Activated naive CD8-positive, alpha-beta T cell treated with anti-CD3 and anti-CD28 coated beads for 36 hours (primary cell): ENCODE measurements around the gene TMEM141. TPM values are rescaled to one million over a fixed set of nuclear protein-coding genes. Genes with fewer than 3 reads are reported as not detected.

Experiments used
- total RNA-seq, 2 experiments: library from RNA; stranded (reverse); gene quantifications; one replicate each; pipeline ENCODE4 v1.2.3, GENCODE V29; 2021

TMEM141 gene
- total RNA-seq, 2 experiments from 2014 or later, result 49.3 to 49.6 TPM

Other genes starting within 250 kb of the TMEM141 start
- 10 to 100 TPM; 48.2 to 51.6 TPM for gene NOTCH1, start 245.3 kb upstream of the TMEM141 start, total RNA-seq
- 1 to 10 TPM in 1 of 2 experiments, under 1 TPM in 1; 0.94 to 1.2 TPM for gene EGFL7, start 128.4 kb upstream of the TMEM141 start, total RNA-seq
- gene AGPAT2, start 103.9 kb upstream of the TMEM141 start, total RNA-seq, result 10 to 100 TPM; 14.6 to 16.1 TPM
- under 1 TPM in 1 of 2 experiments, not detected in 1; 0.10 TPM for gene DIPK1B, start 78.8 kb upstream of the TMEM141 start, total RNA-seq
- gene LCN10, start 48.4 kb upstream of the TMEM141 start, total RNA-seq, result 1 to 10 TPM; 5.4 to 6.1 TPM
- gene LCN6, start 42.8 kb upstream of the TMEM141 start, total RNA-seq, result not detected
- gene LCN8, start 33.1 kb upstream of the TMEM141 start, total RNA-seq, result not detected
- not detected for gene LCN15, start 26.8 kb upstream of the TMEM141 start, total RNA-seq
- under 1 TPM in 1 of 2 experiments, not detected in 1; 0.43 TPM for gene CCDC183, start 5.0 kb downstream of the TMEM141 start, total RNA-seq
- gene RABL6, start 16.6 kb downstream of the TMEM141 start, total RNA-seq, result 10 to 100 TPM; 87.0 to 88.3 TPM
- 1 to 10 TPM; 2.8 to 3.1 TPM for gene AJM1, start 51.1 kb downstream of the TMEM141 start, total RNA-seq
- gene PHPT1, start 58.1 kb downstream of the TMEM141 start, total RNA-seq, result 10 to 100 TPM; 93.0 to 97.8 TPM
- gene MAMDC4, start 61.0 kb downstream of the TMEM141 start, total RNA-seq, result 10 to 100 TPM; 10.9 to 12.6 TPM
- 100 to 1,000 TPM; 276 to 284 TPM for gene EDF1, start 75.0 kb downstream of the TMEM141 start, total RNA-seq
- gene TRAF2, start 95.2 kb downstream of the TMEM141 start, total RNA-seq, result 10 to 100 TPM; 38.8 to 45.8 TPM
- 10 to 100 TPM; 55.6 to 59.3 TPM for gene FBXW5, start 153.4 kb downstream of the TMEM141 start, total RNA-seq
- under 1 TPM in 1 of 2 experiments, not detected in 1; 0.90 TPM for gene C8G, start 153.9 kb downstream of the TMEM141 start, total RNA-seq
- gene LCN12, start 160.9 kb downstream of the TMEM141 start, total RNA-seq, result 1 to 10 TPM in 1 of 2 experiments, under 1 TPM in 1; 0.84 to 1.2 TPM
- not detected for gene PTGDS, start 186.2 kb downstream of the TMEM141 start, total RNA-seq
- gene LCNL1, start 191.6 kb downstream of the TMEM141 start, total RNA-seq, result not detected
- gene PAXX, start 201.1 kb downstream of the TMEM141 start, total RNA-seq, result 10 to 100 TPM; 57.2 to 60.1 TPM
- gene CLIC3, start 205.2 kb downstream of the TMEM141 start, total RNA-seq, result not detected
- 1 to 10 TPM; 4.2 to 4.9 TPM for gene ABCA2, start 236.9 kb downstream of the TMEM141 start, total RNA-seq
- gene FUT7, start 240.7 kb downstream of the TMEM141 start, total RNA-seq, result not detected